PC-3 (cell line): Measurements from ENCODE around the gene PCGF5. TPM values are rescaled to one million over a fixed set of nuclear protein-coding genes. Genes with fewer than 3 reads are reported as not detected.

Source experiments
- ATAC-seq: fragments of 200-7000 bp; cut with Tn5 transposase; 2 replicates; pipeline ENCODE4 v1.9.1; 2020; ENCODE audit warnings: mild to moderate bottlenecking, moderate library complexity
- BruUV-seq: library from RNA; stranded (reverse); fragments of 400-500 nt; replicated peaks from 2 replicates; lab custom pipeline; 2021; lab: Mats Ljungman, UMichigan
- CTCF ChIA-PET: fragments of 300-600 bp; sonication (Branson Sonifier 250); formaldehyde crosslinking; loops from one replicate; lab custom pipeline; 2022; ENCODE audit warnings: antibody characterized with exemption; lab: Charles Lee
- POLR2A ChIA-PET: fragments of 300-600 bp; sonication (Branson Sonifier 250); formaldehyde crosslinking; loops from one replicate; lab custom pipeline; 2022; ENCODE audit warnings: antibody characterized with exemption; ENCODE audit not compliant: unreplicated experiment; lab: Charles Lee
- DNase-seq: peaks from one replicate; pipeline ENCODE4 v3.0.0-alpha.2; 2015
- H2AFZ ChIP-seq: fragments of 300-600 bp; sonication (generic); 2 replicates; pipeline ENCODE4 v1.6.0; 2016; ENCODE audit warnings: antibody characterized with exemption, low read length
- H3F3A ChIP-seq: fragments of 300-600 bp; sonication (generic); one replicate; pipeline ENCODE4 v1.6.0; 2017; ENCODE audit warnings: antibody characterized with exemption, low read length, control low read depth, mild to moderate bottlenecking; ENCODE audit not compliant: unreplicated experiment
- H3K27ac ChIP-seq: fragments of 300-600 bp; sonication (generic); 2 replicates; pipeline ENCODE4 v1.5.1; 2016; ENCODE audit warnings: mild to moderate bottlenecking, low read length
- H3K27me3 ChIP-seq: fragments of 300-600 bp; sonication (generic); 2 replicates; pipeline ENCODE4 v1.6.1; 2016; ENCODE audit warnings: low read length, mixed read lengths
- H3K36me3 ChIP-seq: fragments of 300-600 bp; sonication (generic); 2 replicates; pipeline ENCODE4 v1.6.1; 2016; ENCODE audit warnings: low read depth, mixed run types, low read length, mixed read lengths
- H3K4me1 ChIP-seq: fragments of 300-600 bp; sonication (generic); 2 replicates; pipeline ENCODE4 v1.5.1; 2016; ENCODE audit warnings: low read length; ENCODE audit not compliant: insufficient read depth
- H3K4me2 ChIP-seq: fragments of 300-600 bp; sonication (generic); 2 replicates; pipeline ENCODE4 v1.6.0; 2016; ENCODE audit warnings: low read length
- H3K4me3 ChIP-seq: fragments of 300-600 bp; sonication (generic); 2 replicates; pipeline ENCODE4 v1.5.1; 2016; ENCODE audit warnings: mild to moderate bottlenecking, low read length, mixed read lengths
- H3K79me2 ChIP-seq: fragments of 300-600 bp; sonication (generic); 2 replicates; pipeline ENCODE4 v1.6.1; 2017; ENCODE audit warnings: low read length, mixed read lengths
- H3K9ac ChIP-seq: fragments of 300-600 bp; sonication (generic); 2 replicates; pipeline ENCODE4 v1.6.0; 2016; ENCODE audit warnings: mild to moderate bottlenecking, low read length
- H3K9me2 ChIP-seq: fragments of 300-600 bp; sonication (generic); replicated peaks from 2 replicates; pipeline ENCODE4 v1.6.1; 2016; ENCODE audit warnings: mixed run types, low read length, mixed read lengths
- H3K9me3 ChIP-seq: fragments of 300-600 bp; sonication (generic); 2 replicates; pipeline ENCODE4 v1.6.1; 2016; ENCODE audit warnings: low read length, mixed read lengths
- H4K20me1 ChIP-seq: fragments of 300-600 bp; sonication (generic); 2 replicates; pipeline ENCODE4 v1.6.1; 2016; ENCODE audit warnings: low read length, mixed read lengths
- CTCF ChIP-seq: fragments of 300-600 bp; sonication (generic); conservative IDR thresholded peaks from 2 replicates; pipeline ENCODE4 v1.5.1; 2017; ENCODE audit warnings: antibody characterized with exemption, low read depth, mild to moderate bottlenecking, low read length
- EZH2 ChIP-seq: fragments of 300-600 bp; sonication (generic); IDR thresholded peaks from one replicate; pipeline ENCODE4 v1.6.1; 2017; ENCODE audit warnings: antibody characterized with exemption, mild to moderate bottlenecking, low read length; ENCODE audit not compliant: unreplicated experiment
- EZH2phosphoT487 ChIP-seq: fragments of 300-600 bp; sonication (generic); IDR thresholded peaks from 2 replicates; pipeline ENCODE4 v1.6.1; 2018; ENCODE audit warnings: mild to moderate bottlenecking, antibody characterized with exemption, low read length, borderline replicate concordance
- intact Hi-C: fragments of 100-400 bp; cut with micrococcal nuclease; formaldehyde crosslinking; loops from 2 replicates; pipeline ENCODE4 v1.9.0; 2023
- total RNA-seq: library from RNA; depleted of rRNA; stranded (reverse); fragments of >200 nt; gene quantifications from 2 replicates; pipeline ENCODE4 v1.2.3, GENCODE V29; 2014

PCGF5 gene
- total RNA-seq, 1 experiment from 2014 or later: 25.0 TPM

- Histone ChIP-seq H3K9ac (no peak overlapping the region), H3K9me3 (no peaks in the 10 kb centered on the region), H3K9me2 (no peaks in the 10 kb centered on the region), H4K20me1 (no peaks in the 10 kb centered on the region), H3K27ac (no peak overlapping the region), H3K4me3 (no peak overlapping the region), H3K4me1 (no peaks in the 10 kb centered on the region), H3K27me3 (no peaks in the 10 kb centered on the region), H3K36me3 (no peaks in the 10 kb centered on the region), H3F3A (no peaks in the 10 kb centered on the region), H3K4me2 (no peak overlapping the region), H2AFZ (no peak overlapping the region), H3K79me2 (no peaks in the 10 kb centered on the region)
- intact Hi-C loops: no loop called here
- ATAC-seq (no peak), DNase-seq (no peak)
- ChIA-PET CTCF (no interaction called here), POLR2A (no interaction called here)
- no peak for TF ChIP-seq EZH2phosphoT487
- no peak for TF ChIP-seq EZH2
- no peak for TF ChIP-seq CTCF
- BruUV-seq: no TSS peak
Measured at GRCh38 chr10:91210435-91210834, 10.0 kb upstream of the PCGF5 start.

GRCh38 chr10:91211675-91212074, 8.8 kb upstream of the PCGF5 start:
- Histone ChIP-seq H3F3A (no peaks in the 10 kb centered on the region), H3K79me2 (no peaks in the 10 kb centered on the region), H4K20me1 (no peaks in the 10 kb centered on the region), H3K9ac (no peak overlapping the region), H3K27me3 (no peaks in the 10 kb centered on the region), H2AFZ (no peak overlapping the region), H3K4me1 (no peaks in the 10 kb centered on the region), H3K4me3 (no peak overlapping the region), H3K9me2 (no peaks in the 10 kb centered on the region), H3K27ac (no peak overlapping the region), H3K36me3 (no peaks in the 10 kb centered on the region), H3K4me2 (no peak overlapping the region), H3K9me3 (no peaks in the 10 kb centered on the region)
- ATAC-seq (no peak), DNase-seq (no peak)
- no peak for TF ChIP-seq EZH2
- no peak for TF ChIP-seq CTCF
- TF ChIP-seq EZH2phosphoT487: no peak
- CTCF ChIA-PET: no interaction called here
- POLR2A ChIA-PET: no interaction called here
- intact Hi-C loops: no loop called here
- BruUV-seq: no TSS peak

- TF ChIP-seq EZH2phosphoT487: no peak
- DNase-seq (no peak), ATAC-seq (no peak)
- CTCF ChIA-PET: no interaction called here
- H3K4me2 ChIP-seq: no peak overlapping the region
- H3K9ac ChIP-seq: no peak overlapping the region
- intact Hi-C loops: no loop called here
- no peaks in the 10 kb centered on the region for H3K27me3 ChIP-seq
- no peaks in the 10 kb centered on the region for H3K36me3 ChIP-seq
- no peak overlapping the region for H3K4me3 ChIP-seq
- no peaks in the 10 kb centered on the region for H4K20me1 ChIP-seq
- H3K4me1 ChIP-seq: no peaks in the 10 kb centered on the region
- no peaks in the 10 kb centered on the region for H3K9me2 ChIP-seq
- no peak overlapping the region for H3K27ac ChIP-seq
- H3F3A ChIP-seq: no peaks in the 10 kb centered on the region
- POLR2A ChIA-PET: no interaction called here
- no TSS peak for BruUV-seq
- H3K79me2 ChIP-seq: no peaks in the 10 kb centered on the region
- no peaks in the 10 kb centered on the region for H3K9me3 ChIP-seq
- H2AFZ ChIP-seq: no peak overlapping the region
Measured at GRCh38 chr10:91214911-91215310, 5.6 kb upstream of the PCGF5 start.
